GM23248 (cell line): ENCODE data around the gene BBS1.

ENCODE experiments used
- EZH2 ChIP-seq: fragments of 200-600 bp; sonication (generic); IDR thresholded peaks from 2 replicates; pipeline ENCODE4 v1.6.1; 2018; ENCODE audit warnings: antibody characterized with exemption, mild to moderate bottlenecking; ENCODE audit not compliant: insufficient read depth, poor library complexity, severe bottlenecking
- EZH2phosphoT487 ChIP-seq: fragments of 200-600 bp; sonication (generic); IDR thresholded peaks from 2 replicates; pipeline ENCODE4 v1.6.1; 2018; ENCODE audit warnings: antibody characterized with exemption, moderate library complexity, mild to moderate bottlenecking, low read depth; ENCODE audit not compliant: insufficient read depth

DNA sequence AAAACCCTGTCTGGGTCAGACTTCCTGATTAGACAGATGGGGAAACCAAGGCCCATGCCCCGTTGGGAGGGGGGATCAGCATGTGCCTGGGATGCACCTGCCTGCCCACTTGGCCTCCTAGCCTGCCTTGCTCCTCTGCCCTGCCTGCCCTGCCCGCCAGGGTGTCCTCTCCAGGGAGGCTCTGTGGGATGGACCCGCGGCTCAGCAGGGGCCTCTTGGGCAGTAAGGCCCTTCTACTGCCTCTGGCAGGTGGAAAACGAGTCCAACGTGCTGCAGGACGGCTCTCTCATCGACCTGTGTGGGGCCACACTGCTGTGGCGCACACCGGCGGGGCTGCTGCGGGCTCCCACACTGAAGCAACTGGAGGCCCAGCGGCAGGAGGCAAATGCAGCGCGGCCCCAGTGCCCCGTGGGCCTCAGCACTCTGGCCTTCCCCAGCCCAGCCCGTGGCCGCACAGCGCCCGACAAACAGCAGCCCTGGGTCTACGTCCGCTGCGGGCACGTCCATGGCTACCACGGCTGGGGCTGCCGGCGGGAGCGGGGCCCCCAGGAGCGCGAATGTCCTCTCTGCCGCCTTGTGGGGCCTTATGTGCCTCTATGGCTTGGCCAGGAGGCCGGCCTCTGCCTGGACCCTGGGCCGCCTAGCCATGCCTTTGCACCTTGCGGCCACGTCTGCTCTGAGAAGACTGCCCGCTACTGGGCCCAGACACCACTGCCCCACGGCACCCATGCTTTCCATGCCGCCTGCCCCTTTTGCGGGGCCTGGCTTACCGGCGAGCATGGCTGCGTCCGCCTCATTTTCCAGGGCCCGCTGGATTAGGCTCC lies 34.9 kb upstream of the BBS1 start:
- no peak for TF ChIP-seq EZH2phosphoT487
- no peak for TF ChIP-seq EZH2
